H9 (cell line): ENCODE results near the gene POU2F1. TPM values are rescaled to one million over a fixed set of nuclear protein-coding genes. Genes with fewer than 3 reads are reported as not detected.
A peak's percentile ranks its signal among the peaks of the same experiment; 100 is the strongest.

Experiments used
- DNase-seq: peaks from one replicate; pipeline ENCODE4 v3.0.0-alpha.2; 2017
- H2AFZ ChIP-seq: one replicate; pipeline ENCODE4 v1.6.1; 2013; ENCODE audit warnings: mild to moderate bottlenecking, low read length, control low read depth, moderate library complexity
- H2AK5ac ChIP-seq: 2 replicates; pipeline ENCODE4 v1.6.1; 2013; ENCODE audit warnings: low read length, control low read depth, mixed read lengths; ENCODE audit not compliant: insufficient read length
- H2BK120ac ChIP-seq: one replicate; pipeline ENCODE4 v1.6.1; 2013; ENCODE audit warnings: low read depth, mild to moderate bottlenecking, low read length, control low read depth, inconsistent platforms; ENCODE audit not compliant: poor library complexity, severe bottlenecking
- H2BK12ac ChIP-seq: 2 replicates; pipeline ENCODE4 v1.6.1; 2013; ENCODE audit warnings: low read length, control low read depth, mixed read lengths, low read depth; ENCODE audit not compliant: insufficient read length
- H2BK15ac ChIP-seq: 2 replicates; pipeline ENCODE4 v1.6.1; 2013; ENCODE audit warnings: low read depth, low read length, control low read depth
- H2BK20ac ChIP-seq: one replicate; pipeline ENCODE4 v1.6.1; 2013; ENCODE audit warnings: low read depth, mild to moderate bottlenecking, low read length, control low read depth, inconsistent platforms; ENCODE audit not compliant: poor library complexity, severe bottlenecking
- H2BK5ac ChIP-seq: 2 replicates; pipeline ENCODE4 v1.6.1; 2013; ENCODE audit warnings: low read length, control low read depth, mixed read lengths; ENCODE audit not compliant: insufficient read length
- H3K14ac ChIP-seq: 2 replicates; pipeline ENCODE4 v1.6.1; 2013; ENCODE audit warnings: low read length, control low read depth; ENCODE audit not compliant: insufficient read depth
- H3K18ac ChIP-seq: 2 replicates; pipeline ENCODE4 v1.6.1; 2013; ENCODE audit warnings: low read depth, mild to moderate bottlenecking, mixed read lengths, low read length, control low read depth; ENCODE audit not compliant: insufficient read length
- H3K23ac ChIP-seq: 2 replicates; pipeline ENCODE4 v1.6.1; 2013; ENCODE audit warnings: low read length, control low read depth, mixed read lengths, low read depth; ENCODE audit not compliant: insufficient read length
- H3K23me2 ChIP-seq: 2 replicates; pipeline ENCODE4 v1.6.1; 2013; ENCODE audit warnings: low read depth, mild to moderate bottlenecking, mixed read lengths, low read length, control low read depth; ENCODE audit not compliant: insufficient read length, poor library complexity, severe bottlenecking
- H3K27ac ChIP-seq: 2 replicates; pipeline ENCODE4 v1.5.1; 2013; ENCODE audit warnings: low read length, control low read depth, mixed read lengths, low read depth; ENCODE audit not compliant: insufficient read length
- H3K27me3 ChIP-seq: 2 replicates; pipeline ENCODE4 v1.6.1; 2013; ENCODE audit warnings: low read length, control low read depth, inconsistent platforms; ENCODE audit not compliant: insufficient read depth
- H3K4ac ChIP-seq: 2 replicates; pipeline ENCODE4 v1.6.1; 2013; ENCODE audit warnings: low read depth, mild to moderate bottlenecking, control low read depth, inconsistent platforms, low read length, moderate library complexity
- H3K4me1 ChIP-seq: 2 replicates; pipeline ENCODE4 v1.6.1; 2013; ENCODE audit warnings: low read length, control low read depth, inconsistent platforms; ENCODE audit not compliant: insufficient read depth
- H3K4me2 ChIP-seq: 2 replicates; pipeline ENCODE4 v1.6.1; 2013; ENCODE audit warnings: low read length, control low read depth, mixed read lengths; ENCODE audit not compliant: insufficient read length, insufficient read depth
- H3K56ac ChIP-seq: 2 replicates; pipeline ENCODE4 v1.6.1; 2013; ENCODE audit warnings: low read depth, mild to moderate bottlenecking, mixed read lengths, low read length, control low read depth; ENCODE audit not compliant: insufficient read length
- H3K79me1 ChIP-seq: 2 replicates; pipeline ENCODE4 v1.6.1; 2013; ENCODE audit warnings: low read depth, mild to moderate bottlenecking, moderate library complexity, low read length, control low read depth, inconsistent platforms; ENCODE audit not compliant: insufficient read depth, poor library complexity, severe bottlenecking
- H3K79me2 ChIP-seq: 2 replicates; pipeline ENCODE4 v1.6.1; 2013; ENCODE audit warnings: low read length, control low read depth, inconsistent platforms; ENCODE audit not compliant: insufficient read depth
- H3K9ac ChIP-seq: 2 replicates; pipeline ENCODE4 v1.6.1; 2013; ENCODE audit warnings: low read length, control low read depth, mixed read lengths; ENCODE audit not compliant: insufficient read length; ENCODE audit errors: extremely low read depth
- H3K9me3 ChIP-seq: one replicate; pipeline ENCODE4 v1.6.1; 2013; ENCODE audit warnings: low read depth, low read length, inconsistent platforms; ENCODE audit not compliant: control insufficient read depth
- H3T11ph ChIP-seq: one replicate; pipeline ENCODE4 v1.6.1; 2013; ENCODE audit warnings: mild to moderate bottlenecking, low read length, control low read depth, inconsistent platforms
- H4K20me1 ChIP-seq: one replicate; pipeline ENCODE4 v1.6.1; 2013; ENCODE audit not compliant: control insufficient read depth, insufficient read length, insufficient read depth
- H4K5ac ChIP-seq: 2 replicates; pipeline ENCODE4 v1.6.1; 2013; ENCODE audit warnings: low read depth, mild to moderate bottlenecking, mixed read lengths, low read length, control low read depth; ENCODE audit not compliant: insufficient read length
- H4K8ac ChIP-seq: replicated peaks from 2 replicates; pipeline ENCODE4 v1.6.1; 2013; ENCODE audit warnings: low read length, control low read depth, mixed read lengths, low read depth; ENCODE audit not compliant: insufficient read length
- H4K91ac ChIP-seq: 2 replicates; pipeline ENCODE4 v1.6.1; 2013; ENCODE audit warnings: low read depth, mild to moderate bottlenecking, moderate library complexity, mixed read lengths, low read length, control low read depth; ENCODE audit not compliant: insufficient read length
- H3K27ac Mint-ChIP-seq, 3 experiments: 2 replicates in 2 of 3; 3 replicates in 1 of 3; pipeline ENCODE4 v1.8.0; 2020 to 2021; ENCODE audit warnings: mixed read lengths in 3 of 3, mild to moderate bottlenecking in 1 of 3, moderate library complexity in 1 of 3
- H3K27me3 Mint-ChIP-seq: 2 replicates; pipeline ENCODE4 v1.8.0; 2021; ENCODE audit warnings: low read depth, mild to moderate bottlenecking, moderate library complexity, mixed read lengths
- H3K36me3 Mint-ChIP-seq, 3 experiments: 2 replicates in 2 of 3; 3 replicates in 1 of 3; pipeline ENCODE4 v1.8.0; 2020 to 2021; ENCODE audit warnings: low read depth in 3 of 3, mixed read lengths in 3 of 3; ENCODE audit not compliant: insufficient read depth in 1 of 3
- H3K4me1 Mint-ChIP-seq, 2 experiments: 2 replicates each; pipeline ENCODE4 v1.8.0; 2020; ENCODE audit warnings: mixed read lengths in 2 of 2
- H3K4me3 Mint-ChIP-seq, 2 experiments: 2 replicates in 1 of 2; 3 replicates in 1 of 2; pipeline ENCODE4 v1.8.0; 2020 to 2021; ENCODE audit warnings: mild to moderate bottlenecking in 2 of 2, mixed read lengths in 2 of 2, moderate library complexity in 1 of 2
- H3K9me3 Mint-ChIP-seq, 2 experiments: 2 replicates in 1 of 2; 3 replicates in 1 of 2; pipeline ENCODE4 v1.8.0; 2020; ENCODE audit warnings: mild to moderate bottlenecking in 2 of 2, mixed read lengths in 2 of 2, moderate library complexity in 1 of 2
- WGBS: extraction: QIAGEN DNeasy Blood & Tissue Kit; methylation state at CpG from one replicate; pipeline ENCODE4 v1.1.7; 2013; ENCODE audit warnings: missing lambda C conversion rate, low lambda C conversion rate, mixed read lengths; ENCODE audit not compliant: insufficient read length; ENCODE audit errors: extremely low coverage; 5-methylcytosine and 5-hydroxymethylcytosine counted together
- total RNA-seq: library from RNA; stranded (reverse); gene quantifications from 2 replicates; pipeline ENCODE4 v1.2.1, GENCODE V29; 2021
- TF ChIP-seq, protein P1 (sequence below): fragments of 200-600 bp; sonication (generic); conservative IDR thresholded peaks from 3 replicates; pipeline ENCODE4 v1.8.0; 2021; ENCODE audit warnings: antibody characterized with exemption, mild to moderate bottlenecking

The POU2F1 gene
- total RNA-seq, 1 experiment from 2014 or later, result 62.5 TPM

DNA sequence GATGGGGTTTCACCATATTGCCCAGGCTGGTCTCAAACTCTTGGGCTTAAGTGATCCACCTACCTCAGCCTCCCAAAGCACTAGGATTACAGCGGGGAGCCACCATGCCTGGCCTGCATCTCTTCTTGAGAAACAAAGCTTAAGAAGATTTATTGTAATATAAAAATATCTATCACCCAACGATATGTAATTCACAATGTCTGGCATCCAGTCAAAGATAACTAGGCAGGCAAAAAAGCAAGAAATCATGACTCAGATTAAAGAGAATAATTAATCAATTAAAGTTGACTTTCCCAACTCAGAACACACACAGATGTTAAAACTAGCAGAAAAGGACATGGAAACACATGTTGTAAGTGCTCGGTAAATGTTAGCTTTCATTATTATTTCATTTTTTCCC is 26.5 kb upstream of the POU2F1 start:
- H3K36me3 Mint-ChIP-seq, result no peaks in the 10 kb centered on the region
- TF ChIP-seq, protein P1, sequence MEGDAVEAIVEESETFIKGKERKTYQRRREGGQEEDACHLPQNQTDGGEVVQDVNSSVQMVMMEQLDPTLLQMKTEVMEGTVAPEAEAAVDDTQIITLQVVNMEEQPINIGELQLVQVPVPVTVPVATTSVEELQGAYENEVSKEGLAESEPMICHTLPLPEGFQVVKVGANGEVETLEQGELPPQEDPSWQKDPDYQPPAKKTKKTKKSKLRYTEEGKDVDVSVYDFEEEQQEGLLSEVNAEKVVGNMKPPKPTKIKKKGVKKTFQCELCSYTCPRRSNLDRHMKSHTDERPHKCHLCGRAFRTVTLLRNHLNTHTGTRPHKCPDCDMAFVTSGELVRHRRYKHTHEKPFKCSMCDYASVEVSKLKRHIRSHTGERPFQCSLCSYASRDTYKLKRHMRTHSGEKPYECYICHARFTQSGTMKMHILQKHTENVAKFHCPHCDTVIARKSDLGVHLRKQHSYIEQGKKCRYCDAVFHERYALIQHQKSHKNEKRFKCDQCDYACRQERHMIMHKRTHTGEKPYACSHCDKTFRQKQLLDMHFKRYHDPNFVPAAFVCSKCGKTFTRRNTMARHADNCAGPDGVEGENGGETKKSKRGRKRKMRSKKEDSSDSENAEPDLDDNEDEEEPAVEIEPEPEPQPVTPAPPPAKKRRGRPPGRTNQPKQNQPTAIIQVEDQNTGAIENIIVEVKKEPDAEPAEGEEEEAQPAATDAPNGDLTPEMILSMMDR, result no peak
- H3K4me3 Mint-ChIP-seq, result no peak overlapping the region
- no peaks in the 10 kb centered on the region for H4K20me1 ChIP-seq
- no peaks in the 10 kb centered on the region; the same call in 1 of the 2 replicates for H3K27me3 Mint-ChIP-seq
- H4K91ac ChIP-seq, result no peak overlapping the region
- no peaks in the 10 kb centered on the region for H3K23me2 ChIP-seq
- H3K4ac ChIP-seq, result no peak overlapping the region
- peaks cover 14 to 18% of the 10 kb centered on the region in 2 experiments for H3K4me1 Mint-ChIP-seq
- H3K56ac ChIP-seq, result no peak overlapping the region
- no peak overlapping the region for H3K4me2 ChIP-seq
- H4K8ac ChIP-seq, result no peak overlapping the region
- 0 out of 2 replicates have a peak, but pooled peaks cover 2% of the 10 kb centered on the region for H3K4me1 ChIP-seq
- H4K5ac ChIP-seq, result no peak overlapping the region
- H3K14ac ChIP-seq, result no peak overlapping the region
- no peak overlapping the region for H2BK120ac ChIP-seq
- no peak overlapping the region for H3T11ph ChIP-seq
- H3K27ac ChIP-seq, result no peak overlapping the region
- H2AK5ac ChIP-seq, result no peak overlapping the region
- WGBS, result no CpG with 5 or more reads among the region's 3 CpGs
- H2BK20ac ChIP-seq, result no peak overlapping the region
- DNase-seq, result no peak
- H3K18ac ChIP-seq, result no peak overlapping the region
- H3K9ac ChIP-seq, result no peak overlapping the region
- H2BK15ac ChIP-seq, result no peak overlapping the region
- no peak overlapping the region for H3K23ac ChIP-seq
- H2BK12ac ChIP-seq, result no peak overlapping the region
- H3K79me1 ChIP-seq, result no peaks in the 10 kb centered on the region
- H3K9me3 Mint-ChIP-seq, result no peaks in the 10 kb centered on the region
- no peaks in the 10 kb centered on the region for H3K27me3 ChIP-seq
- no peak overlapping the region for H2BK5ac ChIP-seq
- H3K79me2 ChIP-seq, result no peaks in the 10 kb centered on the region
- H3K9me3 ChIP-seq, result no peaks in the 10 kb centered on the region
- H3K27ac Mint-ChIP-seq, result peak overlapping the region in 1 of 3 experiments; percentile 45; a peak in 1 of 7 replicates
- no peak overlapping the region for H2AFZ ChIP-seq
